AG04450 (cell line): ENCODE data around the gene BBS12. TPM values are rescaled to one million over a fixed set of nuclear protein-coding genes. Genes with fewer than 3 reads are reported as not detected.

Experiments used
- CTCF ChIA-PET: fragments of 300-600, 350-600 bp; formaldehyde crosslinking; extraction: SDS; loops from one replicate; lab custom pipeline; 2022; ENCODE audit warnings: antibody characterized with exemption, inconsistent platforms; lab: Charles Lee
- POLR2A ChIA-PET: fragments of 350-600 bp; formaldehyde crosslinking; extraction: SDS; loops from one replicate; lab custom pipeline; 2021; ENCODE audit warnings: antibody characterized with exemption, inconsistent platforms; lab: Yijun Ruan, JAX
- DNase-seq: peaks from one replicate; pipeline ENCODE4 v3.0.0-alpha.2; 2011; ENCODE audit warnings: low read depth, low spot score
- H3K27ac ChIP-seq: one replicate; pipeline ENCODE4 v1.5.1; 2012; ENCODE audit warnings: low read depth, low read length, control low read depth
- H3K27me3 ChIP-seq: one replicate; pipeline ENCODE4 v1.6.0; 2012; ENCODE audit warnings: low read length; ENCODE audit not compliant: control insufficient read depth, insufficient read depth
- H3K4me3 ChIP-seq: 2 replicates; pipeline ENCODE4 v1.5.1; 2011; ENCODE audit warnings: mild to moderate bottlenecking, low read depth, low read length, control low read depth
- H3K9me3 ChIP-seq: 2 replicates; pipeline ENCODE4 v1.5.1; 2012; ENCODE audit warnings: low read length; ENCODE audit not compliant: control insufficient read depth, insufficient read depth
- CTCF ChIP-seq: IDR thresholded peaks from 2 replicates; pipeline ENCODE4 v1.5.1; 2011; ENCODE audit warnings: low read depth, low read length, control low read depth, inconsistent platforms
- polyA plus RNA-seq: library from polyadenylated mRNA; depleted of rRNA; stranded (reverse); fragments of >200 nt; gene quantifications from 2 replicates; pipeline ENCODE4 v1.2.3, GENCODE V29; 2011

BBS12 gene
- polyA plus RNA-seq, 1 experiment, result 3.2 TPM

DNA sequence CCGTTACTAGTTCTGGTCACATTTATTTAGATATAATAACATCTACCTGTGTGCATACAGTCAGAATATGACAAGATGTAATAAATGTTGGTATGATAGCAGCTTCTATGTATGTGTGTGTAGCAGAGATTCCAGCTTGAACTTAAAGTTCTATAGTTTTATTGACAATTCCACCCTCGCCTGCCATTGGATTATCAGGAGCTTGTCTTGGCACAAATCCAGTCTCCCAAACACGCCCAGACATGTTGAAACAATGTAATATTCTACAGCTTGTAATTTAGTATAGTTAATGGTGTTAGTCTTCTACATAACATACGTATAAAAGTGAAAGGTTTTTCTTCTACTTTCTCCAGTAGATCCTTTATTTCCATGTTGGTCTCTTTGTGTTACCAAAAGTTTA lies 44.4 kb downstream of the BBS12 start:
- CTCF ChIA-PET, result interaction anchor here (1.0 to 1.8 kb wide), 3 partner anchors 13 to 137 kb away, joined by 3 to 11 read pairs (median 9); no protein-coding TSS in a partner anchor
- POLR2A ChIA-PET, result interaction anchor here (1.9 kb wide), 1 partner anchor 13 kb away, joined by 4 read pairs; no protein-coding TSS in a partner anchor
- Histone ChIP-seq H3K27ac (no peak overlapping the region), H3K9me3 (no peaks in the 10 kb centered on the region), H3K4me3 (no peak overlapping the region), H3K27me3 (no peaks in the 10 kb centered on the region)
- no peak for DNase-seq
- no peak for TF ChIP-seq CTCF

- DNase-seq, result no peak
- Histone ChIP-seq H3K9me3 (no peaks in the 10 kb centered on the region), H3K27me3 (no peaks in the 10 kb centered on the region), H3K4me3 (no peak overlapping the region), H3K27ac (no peak overlapping the region)
- ChIA-PET CTCF (interaction anchor here (1.2 to 1.8 kb wide), 2 partner anchors 20 to 136 kb away, joined by 5 to 11 read pairs (median 9); no protein-coding TSS in a partner anchor), POLR2A (interaction anchor here (1.2 to 1.9 kb wide), 2 partner anchors 14 to 77 kb away, joined by 3 to 4 read pairs; no protein-coding TSS in a partner anchor)
- no peak for TF ChIP-seq CTCF
Observed at GRCh38 chr4:122777846-122778673, 45.6 kb downstream of the BBS12 start.

DNA sequence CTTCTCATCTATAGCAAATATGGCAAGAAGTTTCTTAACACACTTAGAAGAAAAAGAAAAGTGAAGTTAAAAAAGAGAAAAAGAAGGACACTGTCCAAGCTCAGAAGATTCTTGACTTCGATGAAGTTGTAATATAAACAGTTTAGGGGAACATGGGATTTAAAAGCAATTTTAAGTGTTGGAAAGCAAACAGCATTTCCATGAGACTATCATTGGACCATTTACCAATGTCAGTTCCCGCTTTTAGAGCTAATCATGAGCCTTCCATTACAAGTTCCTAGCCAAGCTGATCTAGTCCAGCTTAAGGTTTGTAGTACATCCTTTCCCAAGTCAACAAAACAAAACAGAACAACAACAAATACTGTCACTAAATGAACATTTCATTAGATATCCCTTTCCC lies 49.0 kb downstream of the BBS12 start:
- TF ChIP-seq CTCF, result no peak
- DNase-seq, result no peak
- Histone ChIP-seq H3K27ac (no peak overlapping the region), H3K27me3 (no peaks in the 10 kb centered on the region), H3K4me3 (no peak overlapping the region), H3K9me3 (no peaks in the 10 kb centered on the region)
- CTCF ChIA-PET, result interaction anchor here (0.8 kb wide), 1 partner anchor 64 kb away, joined by 4 read pairs; no protein-coding TSS in a partner anchor
- POLR2A ChIA-PET, result no interaction called here

DNA sequence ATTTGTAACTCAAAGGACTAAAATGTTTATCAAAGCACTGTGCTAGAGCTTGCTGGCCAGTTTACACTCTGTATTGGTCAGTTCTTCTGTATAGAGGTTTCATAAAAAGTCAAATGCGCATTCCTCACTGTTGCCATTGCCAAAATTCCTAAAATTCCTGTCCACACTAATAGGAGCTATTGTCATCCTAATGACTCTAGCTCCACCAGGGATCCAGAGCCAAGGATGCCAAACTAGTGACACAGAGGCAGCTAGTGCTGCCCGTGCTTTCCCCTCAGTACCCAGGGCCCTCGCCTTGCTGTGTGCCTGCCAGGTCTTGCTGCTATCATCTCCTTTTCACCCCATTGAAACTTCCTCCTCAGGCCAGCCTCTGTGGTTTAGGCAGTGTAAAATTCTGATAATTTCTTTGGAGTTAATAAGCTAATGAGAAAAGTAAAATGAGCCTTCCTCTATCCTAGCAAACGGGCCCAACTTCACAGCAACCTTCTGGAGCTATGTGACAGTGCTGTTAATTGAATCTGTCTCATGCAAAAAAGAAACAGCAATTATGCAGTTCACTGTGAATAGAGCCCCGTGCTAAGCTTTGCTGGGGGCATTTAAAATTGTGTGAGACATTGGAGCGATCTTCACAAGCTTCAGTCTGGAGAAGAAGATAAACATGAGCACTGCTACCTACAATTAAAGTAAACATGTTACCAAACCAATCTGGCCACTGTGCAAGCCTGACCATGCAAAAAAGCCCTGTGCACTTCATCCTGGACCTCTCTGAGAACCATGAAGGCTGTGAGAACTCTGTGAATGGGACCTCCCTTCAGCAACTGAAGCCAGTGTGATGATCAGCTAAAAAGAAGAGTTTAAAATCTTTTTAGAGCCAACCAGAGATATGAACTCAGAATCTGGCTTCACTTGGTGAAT lies 51.1 kb downstream of the BBS12 start:
- ChIA-PET CTCF (interaction anchor here (1.2 to 1.6 kb wide), 3 partner anchors 16 to 130 kb away, joined by 3 to 4 read pairs (median 3); no protein-coding TSS in a partner anchor), POLR2A (interaction anchor here (1.0 to 1.4 kb wide), 3 partner anchors 13 to 49 kb away, joined by 3 to 8 read pairs (median 6); no protein-coding TSS in a partner anchor)
- no peak overlapping the region for H3K4me3 ChIP-seq
- H3K27ac ChIP-seq, result peak overlapping the region; percentile 57
- no peaks in the 10 kb centered on the region for H3K9me3 ChIP-seq
- peak; percentile 60 for DNase-seq
- no peak for TF ChIP-seq CTCF
- no peaks in the 10 kb centered on the region for H3K27me3 ChIP-seq
